Stomach (tissue), 4 donors: ENCODE results near the gene NPAS3.

Experiments used
- EP300 ChIP-seq: sonication (generic); formaldehyde crosslinking; IDR thresholded peaks from one replicate; pipeline ENCODE4 v1.6.1; 2017; ENCODE audit warnings: antibody characterized with exemption
- POLR2A ChIP-seq, 4 donors: fragments of 450-650 bp; IDR thresholded peaks; one replicate each; pipeline ENCODE4 v1.6.1; 2016; ENCODE audit warnings: antibody characterized with exemption in 4 of 4, control low read depth in 2 of 4, mild to moderate bottlenecking in 1 of 4, moderate library complexity in 1 of 4
- TF ChIP-seq, protein P1 (sequence below), 7 experiments: fragments of 450-650 bp in 4 of 7; fragments of 200-600 bp in 3 of 7; sonication (generic) in 3 of 7; IDR thresholded peaks; one replicate each; pipeline ENCODE4 v1.5.1; 2016 to 2019; ENCODE audit warnings: antibody characterized with exemption in 7 of 7, control low read depth in 2 of 7, mild to moderate bottlenecking in 1 of 7

- TF ChIP-seq, protein P1, sequence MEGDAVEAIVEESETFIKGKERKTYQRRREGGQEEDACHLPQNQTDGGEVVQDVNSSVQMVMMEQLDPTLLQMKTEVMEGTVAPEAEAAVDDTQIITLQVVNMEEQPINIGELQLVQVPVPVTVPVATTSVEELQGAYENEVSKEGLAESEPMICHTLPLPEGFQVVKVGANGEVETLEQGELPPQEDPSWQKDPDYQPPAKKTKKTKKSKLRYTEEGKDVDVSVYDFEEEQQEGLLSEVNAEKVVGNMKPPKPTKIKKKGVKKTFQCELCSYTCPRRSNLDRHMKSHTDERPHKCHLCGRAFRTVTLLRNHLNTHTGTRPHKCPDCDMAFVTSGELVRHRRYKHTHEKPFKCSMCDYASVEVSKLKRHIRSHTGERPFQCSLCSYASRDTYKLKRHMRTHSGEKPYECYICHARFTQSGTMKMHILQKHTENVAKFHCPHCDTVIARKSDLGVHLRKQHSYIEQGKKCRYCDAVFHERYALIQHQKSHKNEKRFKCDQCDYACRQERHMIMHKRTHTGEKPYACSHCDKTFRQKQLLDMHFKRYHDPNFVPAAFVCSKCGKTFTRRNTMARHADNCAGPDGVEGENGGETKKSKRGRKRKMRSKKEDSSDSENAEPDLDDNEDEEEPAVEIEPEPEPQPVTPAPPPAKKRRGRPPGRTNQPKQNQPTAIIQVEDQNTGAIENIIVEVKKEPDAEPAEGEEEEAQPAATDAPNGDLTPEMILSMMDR (IDR thresholded peaks at IDR 0.05): no peak
- TF ChIP-seq EP300 (no peak), POLR2A (IDR thresholded peaks at IDR 0.05) (no peak)
These were observed 521.5 kb downstream of the NPAS3 start for GRCh38 chr14:33460164-33460563.
